PC-9 (cell line): Measurements from ENCODE around the gene RIPK4.

Experiments used
- CTCF ChIP-seq: fragments of 200-600 bp; sonication (generic); conservative IDR thresholded peaks from 2 replicates; pipeline ENCODE4 v1.6.1; 2017; ENCODE audit warnings: mixed run types, antibody characterized with exemption, mild to moderate bottlenecking, moderate library complexity
- EZH2 ChIP-seq: fragments of 200-600 bp; sonication (generic); IDR thresholded peaks from 2 replicates; pipeline ENCODE4 v1.8.0; 2017; ENCODE audit warnings: antibody characterized with exemption, low read depth

GRCh38 chr21:41699311-41699710 is 67.5 kb downstream of the RIPK4 start:
- no peak for TF ChIP-seq EZH2
- no peak for TF ChIP-seq CTCF
